Stimulated activated CD8-positive, alpha-beta memory T cell treated with anti-CD3 and anti-CD28 coated beads, Interleukin-12 subunit alpha, Interleukin-12 subunit beta, amount 100 ng/mL, for 24 hours (primary cell): Measurements from ENCODE around the gene CHMP1B.
"Not testable (repeated sequence)": the region's sequence is repeated elsewhere in the genome, so short reads cannot be mapped to it uniquely, and the experiment has no call there.

Experiments
- DNase-seq: peaks from one replicate; pipeline ENCODE4 v3.0.0-alpha.2; 2020; ENCODE audit errors: extremely low read depth

CHMP1B gene

GRCh38 chr18:11868230-11868629, 17.0 kb downstream of the CHMP1B start:
- no peak for DNase-seq

- DNase-seq: no peak
These were observed 20.3 kb downstream of the CHMP1B start for GRCh38 chr18:11871501-11871900.

GRCh38 chr18:11872479-11873136, 21.4 kb downstream of the CHMP1B start:
- DNase-seq: no peak

GRCh38 chr18:11873670-11874340, 22.6 kb downstream of the CHMP1B start:
- DNase-seq: no peak

- DNase-seq: no peak
These were observed 23.5 kb downstream of the CHMP1B start for GRCh38 chr18:11874676-11875075.

GRCh38 chr18:11877497-11878135, 26.4 kb downstream of the CHMP1B start:
- no peak for DNase-seq

GRCh38 chr18:11880586-11881304, 29.5 kb downstream of the CHMP1B start:
- DNase-seq: no peak

- no peak for DNase-seq
These were observed 31.4 kb downstream of the CHMP1B start for GRCh38 chr18:11882636-11883035.

- no peak for DNase-seq
These were observed 31.9 kb downstream of the CHMP1B start for GRCh38 chr18:11883153-11883552.

GRCh38 chr18:11884396-11885030, 33.3 kb downstream of the CHMP1B start:
- no peak for DNase-seq

GRCh38 chr18:11885278-11885947, 34.2 kb downstream of the CHMP1B start:
- DNase-seq: no peak

GRCh38 chr18:11886577-11887110, 35.4 kb downstream of the CHMP1B start:
- DNase-seq: no peak

- no peak for DNase-seq
These were observed 36.3 kb downstream of the CHMP1B start for GRCh38 chr18:11887328-11888128.

- no peak for DNase-seq
These were observed 37.5 kb downstream of the CHMP1B start for GRCh38 chr18:11888726-11889125.

GRCh38 chr18:11889284-11889683, 38.1 kb downstream of the CHMP1B start:
- no peak for DNase-seq

GRCh38 chr18:11891737-11892136, 40.5 kb downstream of the CHMP1B start:
- DNase-seq: no peak

- not testable (repeated sequence) for DNase-seq
These were observed 41.2 kb downstream of the CHMP1B start for GRCh38 chr18:11892438-11892837.

GRCh38 chr18:11897781-11898180, 46.6 kb downstream of the CHMP1B start:
- no peak for DNase-seq

- DNase-seq: no peak
These were observed 47.9 kb downstream of the CHMP1B start for GRCh38 chr18:11899063-11899462.

- no peak for DNase-seq
These were observed 50.7 kb downstream of the CHMP1B start for GRCh38 chr18:11901826-11902438.
